Mammary epithelial cell (primary cell): ENCODE data around the gene ABHD5.

Experiments used
- EZH2 ChIP-seq: IDR thresholded peaks from 2 replicates; pipeline ENCODE4 v1.6.1; 2012; ENCODE audit warnings: low read length, inconsistent platforms, borderline replicate concordance
- TF ChIP-seq, protein P1 (sequence below), 2 donors: IDR thresholded peaks in 1 of 2; conservative IDR thresholded peaks in 1 of 2; 2 replicates each; pipeline ENCODE4 v1.5.1; 2011 to 2012; ENCODE audit warnings: inconsistent platforms in 2 of 2, low read length in 2 of 2, mild to moderate bottlenecking in 2 of 2, control low read depth in 1 of 2, low read depth in 1 of 2; ENCODE audit not compliant: insufficient read depth in 1 of 2; ENCODE audit errors: extremely low read depth in 1 of 2

DNA sequence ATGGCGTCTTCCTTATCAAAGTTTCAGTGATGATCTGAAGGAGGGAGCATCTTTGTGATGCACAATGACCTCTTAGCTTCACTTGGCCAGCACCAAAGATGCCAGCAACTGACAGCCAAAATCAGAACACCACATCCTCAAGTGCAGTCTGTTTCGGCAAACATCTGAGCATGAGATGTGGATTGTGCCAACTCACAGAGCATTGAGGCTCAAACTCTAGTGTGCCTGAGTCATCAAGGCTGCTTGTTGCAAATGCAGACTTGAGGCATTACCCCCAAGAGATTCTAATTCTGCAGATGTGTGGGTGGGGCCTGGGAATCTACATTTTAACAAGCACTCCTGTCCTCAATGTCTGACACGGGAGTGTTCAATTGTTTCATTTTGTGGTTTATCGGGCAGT, 35.8 kb downstream of the ABHD5 start:
- TF ChIP-seq, protein P1, sequence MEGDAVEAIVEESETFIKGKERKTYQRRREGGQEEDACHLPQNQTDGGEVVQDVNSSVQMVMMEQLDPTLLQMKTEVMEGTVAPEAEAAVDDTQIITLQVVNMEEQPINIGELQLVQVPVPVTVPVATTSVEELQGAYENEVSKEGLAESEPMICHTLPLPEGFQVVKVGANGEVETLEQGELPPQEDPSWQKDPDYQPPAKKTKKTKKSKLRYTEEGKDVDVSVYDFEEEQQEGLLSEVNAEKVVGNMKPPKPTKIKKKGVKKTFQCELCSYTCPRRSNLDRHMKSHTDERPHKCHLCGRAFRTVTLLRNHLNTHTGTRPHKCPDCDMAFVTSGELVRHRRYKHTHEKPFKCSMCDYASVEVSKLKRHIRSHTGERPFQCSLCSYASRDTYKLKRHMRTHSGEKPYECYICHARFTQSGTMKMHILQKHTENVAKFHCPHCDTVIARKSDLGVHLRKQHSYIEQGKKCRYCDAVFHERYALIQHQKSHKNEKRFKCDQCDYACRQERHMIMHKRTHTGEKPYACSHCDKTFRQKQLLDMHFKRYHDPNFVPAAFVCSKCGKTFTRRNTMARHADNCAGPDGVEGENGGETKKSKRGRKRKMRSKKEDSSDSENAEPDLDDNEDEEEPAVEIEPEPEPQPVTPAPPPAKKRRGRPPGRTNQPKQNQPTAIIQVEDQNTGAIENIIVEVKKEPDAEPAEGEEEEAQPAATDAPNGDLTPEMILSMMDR (conservative IDR thresholded peaks at IDR 0.05 in 1 of 2, IDR thresholded peaks at IDR 0.05 in 1 of 2; ENCODE audit: extremely low read depth in 1 of 2, insufficient read depth in 1 of 2, low read depth in 1 of 2, low read length in 2 of 2), result no peak
- no peak for TF ChIP-seq EZH2
